PC-9 (cell line): ENCODE data around the gene ZDHHC20. TPM values are rescaled to one million over a fixed set of nuclear protein-coding genes. Genes with fewer than 3 reads are reported as not detected.

Source experiments
- Bru-seq: library from RNA; stranded (reverse); fragments of 400-500 nt; gene quantifications from one replicate; lab custom pipeline; 2021; lab: Mats Ljungman, UMichigan
- BruChase-seq, 2 experiments: library from RNA; stranded (reverse); fragments of 400-500 nt; gene quantifications; one replicate each; lab custom pipeline; 2021; lab: Mats Ljungman, UMichigan
- BruUV-seq: library from RNA; stranded (reverse); fragments of 400-500 nt; replicated peaks from 2 replicates; lab custom pipeline; 2021; lab: Mats Ljungman, UMichigan
- CTCF ChIA-PET: fragments of 300-600 bp; sonication (Branson Sonifier 250); formaldehyde crosslinking; loops from one replicate; lab custom pipeline; 2022; ENCODE audit warnings: antibody characterized with exemption; lab: Charles Lee
- POLR2A ChIA-PET: fragments of 300-600 bp; sonication (Branson Sonifier 250); formaldehyde crosslinking; loops from one replicate; lab custom pipeline; 2022; ENCODE audit warnings: antibody characterized with exemption; ENCODE audit not compliant: unreplicated experiment; lab: Charles Lee
- DNase-seq, 2 experiments: peaks; one replicate each; pipeline versions ENCODE4 v3.0.0 to v3.0.0-alpha.2; 2015 to 2022; ENCODE audit warnings: mixed read lengths in 1 of 2
- H2AFZ ChIP-seq: fragments of 200-600 bp; sonication (generic); 2 replicates; pipeline ENCODE4 v1.8.1; 2017; ENCODE audit warnings: antibody characterized with exemption
- H3F3A ChIP-seq: fragments of 200-600 bp; sonication (generic); 2 replicates; pipeline ENCODE4 v1.8.1; 2017; ENCODE audit warnings: antibody characterized with exemption, mild to moderate bottlenecking, low read depth; ENCODE audit not compliant: insufficient read depth
- H3K27ac ChIP-seq: fragments of 200-600 bp; sonication (generic); 2 replicates; pipeline ENCODE4 v1.6.1; 2016; ENCODE audit warnings: mixed run types
- H3K27me3 ChIP-seq: fragments of 200-600 bp; sonication (generic); 2 replicates; pipeline ENCODE4 v1.6.1; 2016; ENCODE audit warnings: low read depth, mixed run types; ENCODE audit not compliant: insufficient read depth
- H3K36me3 ChIP-seq: fragments of 200-600 bp; sonication (generic); 2 replicates; pipeline ENCODE4 v1.6.1; 2016; ENCODE audit warnings: low read depth, mixed run types
- H3K4me1 ChIP-seq: fragments of 200-600 bp; sonication (generic); replicated peaks from 2 replicates; pipeline ENCODE4 v1.6.1; 2016; ENCODE audit warnings: mixed run types; ENCODE audit not compliant: insufficient read depth
- H3K4me2 ChIP-seq: fragments of 200-600 bp; sonication (generic); 2 replicates; pipeline ENCODE4 v1.6.1; 2017; ENCODE audit warnings: mixed run types
- H3K4me3 ChIP-seq: fragments of 200-600 bp; sonication (generic); 2 replicates; pipeline ENCODE4 v1.6.1; 2016; ENCODE audit warnings: mixed run types
- H3K79me2 ChIP-seq: fragments of 200-600 bp; sonication (generic); 2 replicates; pipeline ENCODE4 v1.6.1; 2017; ENCODE audit warnings: low read depth, mixed run types
- H3K9me2 ChIP-seq: fragments of 200-600 bp; sonication (generic); 2 replicates; pipeline ENCODE4 v1.8.1; 2017; ENCODE audit warnings: mild to moderate bottlenecking; ENCODE audit not compliant: insufficient read depth
- H3K9me3 ChIP-seq: fragments of 200-600 bp; sonication (generic); 2 replicates; pipeline ENCODE4 v1.8.1; 2016; ENCODE audit warnings: low read depth; ENCODE audit not compliant: insufficient read depth
- H4K20me1 ChIP-seq: fragments of 200-600 bp; sonication (generic); 2 replicates; pipeline ENCODE4 v1.8.1; 2017; ENCODE audit not compliant: insufficient read depth
- EZH2 ChIP-seq: fragments of 200-600 bp; sonication (generic); IDR thresholded peaks from 2 replicates; pipeline ENCODE4 v1.8.0; 2017; ENCODE audit warnings: antibody characterized with exemption, low read depth
- intact Hi-C: fragments of 100-400 bp; cut with micrococcal nuclease; formaldehyde crosslinking; loops from one replicate; pipeline ENCODE4 v1.10.0; 2022; ENCODE audit not compliant: unreplicated experiment
- long read RNA-seq: library from polyadenylated mRNA; stranded (forward); transcript quantifications from one replicate; pipeline ENCODE4 v2.0.0, GENCODE V29; 2022
- total RNA-seq: library from RNA; stranded (reverse); gene quantifications from 2 replicates; pipeline ENCODE4 v1.2.3, GENCODE V29; 2021
- TF ChIP-seq, protein P1 (sequence below): fragments of 200-600 bp; sonication (generic); conservative IDR thresholded peaks from 2 replicates; pipeline ENCODE4 v1.6.1; 2017; ENCODE audit warnings: mixed run types, antibody characterized with exemption, mild to moderate bottlenecking, moderate library complexity

Gene ZDHHC20, protein sequence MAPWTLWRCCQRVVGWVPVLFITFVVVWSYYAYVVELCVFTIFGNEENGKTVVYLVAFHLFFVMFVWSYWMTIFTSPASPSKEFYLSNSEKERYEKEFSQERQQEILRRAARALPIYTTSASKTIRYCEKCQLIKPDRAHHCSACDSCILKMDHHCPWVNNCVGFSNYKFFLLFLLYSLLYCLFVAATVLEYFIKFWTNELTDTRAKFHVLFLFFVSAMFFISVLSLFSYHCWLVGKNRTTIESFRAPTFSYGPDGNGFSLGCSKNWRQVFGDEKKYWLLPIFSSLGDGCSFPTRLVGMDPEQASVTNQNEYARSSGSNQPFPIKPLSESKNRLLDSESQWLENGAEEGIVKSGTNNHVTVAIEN
- total RNA-seq (31.9 and 47.5 TPM in 2 replicates), Bru-seq, nascent RNA (percentile 83 among the genes with signal in this experiment), BruChase-seq, experiment 1, labeled RNA remaining after a 2-hour chase (percentile 81 among the genes with signal in this experiment), BruChase-seq, experiment 2, labeled RNA remaining after a 6-hour chase (percentile 83 among the genes with signal in this experiment)
- long read RNA-seq, partial matches to known transcripts = 4 of 9 reads
- long read RNA-seq, other reads (novel, unspliced or antisense) = 5 of 9 reads

DNA sequence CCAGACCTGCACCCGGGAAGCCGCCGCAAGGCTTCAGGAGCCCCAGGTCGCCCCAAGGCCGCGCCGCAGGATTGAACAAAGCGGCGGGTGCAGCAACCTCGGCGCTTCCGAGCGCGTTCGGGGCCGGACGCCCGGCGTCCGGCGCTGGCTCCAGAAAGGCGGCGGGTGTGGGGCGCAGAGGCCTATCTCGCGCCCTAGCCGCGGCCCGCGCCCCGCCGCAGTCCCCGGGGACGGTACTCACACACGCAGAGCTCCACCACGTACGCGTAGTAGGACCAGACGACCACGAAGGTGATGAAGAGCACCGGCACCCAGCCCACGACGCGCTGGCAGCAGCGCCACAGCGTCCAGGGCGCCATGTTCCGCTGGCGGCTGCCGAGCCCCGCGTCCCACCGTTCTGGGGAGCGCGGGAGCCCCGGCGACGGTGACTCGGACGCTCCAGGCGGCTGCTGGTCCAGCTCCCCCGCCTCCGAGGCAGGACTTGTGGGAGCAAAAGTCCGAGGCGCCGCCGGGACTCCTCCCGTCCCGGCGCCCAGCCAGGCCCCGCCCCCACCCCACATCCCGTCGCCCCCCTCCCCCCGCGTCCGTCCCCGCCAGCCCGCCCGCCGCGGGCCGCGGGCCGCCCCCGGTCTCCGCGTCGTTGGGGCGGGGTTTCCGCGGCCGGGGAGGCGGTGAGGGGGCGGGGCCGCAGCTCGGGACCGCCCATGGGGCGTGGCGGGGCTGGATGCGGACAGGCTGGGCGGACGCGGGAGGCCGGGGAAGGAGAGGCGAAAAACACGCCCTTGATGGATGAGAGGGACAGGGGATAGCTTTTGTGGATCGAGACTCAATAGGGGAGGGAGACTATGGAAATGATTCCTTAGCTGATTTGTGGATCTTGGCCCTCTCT lies at the start of gene ZDHHC20:
ZDHHC20 (minus strand) TSS at position 491 of the 889 bp plus-strand sequence; CDS start at position 359, 132 bp downstream.
- H3K36me3 ChIP-seq = no peaks in the 10 kb centered on the region; the same call in 1 of the 2 replicates
- H3F3A ChIP-seq = peaks cover 6% of the 10 kb centered on the region; the same call in 1 of the 2 replicates
- H3K9me2 ChIP-seq = no peaks in the 10 kb centered on the region
- H3K27ac ChIP-seq = peak within 1 kb of the TSS; percentile 60
- ChIA-PET CTCF (interaction anchor here (0.7 kb wide), 1 partner anchor 527 kb away, joined by 3 read pairs; no protein-coding TSS in a partner anchor), POLR2A (interaction anchor here (0.6 kb wide), 1 partner anchor 143 kb away, joined by 3 read pairs; no protein-coding TSS in a partner anchor)
- intact Hi-C loops = loop anchor here (5.0 kb wide), 2 partner anchors 162 to 282 kb away; partner anchors contain the start of genes MRPL57 and SKA3
- peak within 1 kb of the TSS; percentile 91 for H3K4me2 ChIP-seq
- BruUV-seq = no TSS peak
- H3K27me3 ChIP-seq = no peaks in the 10 kb centered on the region
- DNase-seq = peak; percentile 61 to 86
- H3K4me1 ChIP-seq = peaks cover 23% of the 10 kb centered on the region
- H2AFZ ChIP-seq = peak within 1 kb of the TSS; percentile 94
- TF ChIP-seq, protein P1, sequence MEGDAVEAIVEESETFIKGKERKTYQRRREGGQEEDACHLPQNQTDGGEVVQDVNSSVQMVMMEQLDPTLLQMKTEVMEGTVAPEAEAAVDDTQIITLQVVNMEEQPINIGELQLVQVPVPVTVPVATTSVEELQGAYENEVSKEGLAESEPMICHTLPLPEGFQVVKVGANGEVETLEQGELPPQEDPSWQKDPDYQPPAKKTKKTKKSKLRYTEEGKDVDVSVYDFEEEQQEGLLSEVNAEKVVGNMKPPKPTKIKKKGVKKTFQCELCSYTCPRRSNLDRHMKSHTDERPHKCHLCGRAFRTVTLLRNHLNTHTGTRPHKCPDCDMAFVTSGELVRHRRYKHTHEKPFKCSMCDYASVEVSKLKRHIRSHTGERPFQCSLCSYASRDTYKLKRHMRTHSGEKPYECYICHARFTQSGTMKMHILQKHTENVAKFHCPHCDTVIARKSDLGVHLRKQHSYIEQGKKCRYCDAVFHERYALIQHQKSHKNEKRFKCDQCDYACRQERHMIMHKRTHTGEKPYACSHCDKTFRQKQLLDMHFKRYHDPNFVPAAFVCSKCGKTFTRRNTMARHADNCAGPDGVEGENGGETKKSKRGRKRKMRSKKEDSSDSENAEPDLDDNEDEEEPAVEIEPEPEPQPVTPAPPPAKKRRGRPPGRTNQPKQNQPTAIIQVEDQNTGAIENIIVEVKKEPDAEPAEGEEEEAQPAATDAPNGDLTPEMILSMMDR = no peak
- H4K20me1 ChIP-seq = peaks cover 14% of the 10 kb centered on the region; the same call in 1 of the 2 replicates
- H3K9me3 ChIP-seq = no peaks in the 10 kb centered on the region
- peak within 1 kb of the TSS; percentile 82 for H3K4me3 ChIP-seq
- peaks cover 50% of the 10 kb centered on the region for H3K79me2 ChIP-seq

DNA sequence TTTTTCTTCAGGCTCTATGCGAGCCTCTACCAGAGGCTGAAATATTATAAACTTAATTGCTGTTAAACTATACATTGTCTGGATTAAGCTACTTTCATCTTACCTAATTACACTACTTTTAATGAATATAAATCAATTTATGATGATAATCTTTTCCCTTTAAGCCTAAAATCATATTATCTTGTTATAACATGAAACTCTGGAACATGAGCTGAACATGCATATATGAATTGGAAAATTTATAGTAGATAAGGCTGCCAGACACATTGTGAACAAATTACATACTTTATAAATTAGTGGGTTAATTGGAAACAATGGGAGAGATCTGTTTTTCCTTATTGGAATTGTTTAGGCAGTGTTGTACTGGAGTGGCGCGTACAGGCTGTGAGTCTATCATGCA lies 45.3 kb upstream of the ZDHHC20 start:
- no TSS peak for BruUV-seq
- TF ChIP-seq EZH2 = no peak
- TF ChIP-seq, protein P1 = no peak
- ChIA-PET POLR2A (no interaction called here), CTCF (no interaction called here)
- Histone ChIP-seq H2AFZ (no peak overlapping the region), H3K9me3 (no peaks in the 10 kb centered on the region), H3K27me3 (no peaks in the 10 kb centered on the region), H3F3A (no peaks in the 10 kb centered on the region), H3K27ac (no peak overlapping the region), H3K79me2 (no peaks in the 10 kb centered on the region), H3K9me2 (no peaks in the 10 kb centered on the region), H3K36me3 (no peaks in the 10 kb centered on the region; the same call in 1 of the 2 replicates), H3K4me2 (no peak overlapping the region), H3K4me1 (no peaks in the 10 kb centered on the region), H4K20me1 (no peaks in the 10 kb centered on the region), H3K4me3 (no peak overlapping the region)
- no peak for DNase-seq
- intact Hi-C loops = no loop called here

DNA sequence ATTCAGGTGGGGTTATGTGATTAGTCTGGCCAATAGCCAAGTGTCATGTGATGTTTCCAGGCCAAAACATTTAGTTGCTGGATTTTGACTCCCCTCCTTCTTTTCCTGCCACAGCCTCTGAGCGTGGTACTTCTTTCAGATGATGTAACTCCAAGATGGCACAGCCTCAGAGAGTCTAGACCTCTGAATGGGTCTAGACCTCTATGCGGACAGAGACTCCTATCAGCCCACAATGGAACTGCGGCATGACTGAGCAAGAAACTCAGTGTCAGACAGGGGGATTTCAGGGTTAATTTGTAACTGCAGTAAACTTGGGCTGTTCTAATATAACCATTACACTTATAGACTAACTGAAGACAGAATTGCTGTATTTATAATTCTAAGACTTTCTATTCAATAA lies 42.6 kb upstream of the ZDHHC20 start:
- CTCF ChIA-PET = no interaction called here
- BruUV-seq = no TSS peak
- TF ChIP-seq, protein P1 = no peak
- TF ChIP-seq EZH2 = no peak
- no peaks in the 10 kb centered on the region for H3K79me2 ChIP-seq
- H3K4me3 ChIP-seq = no peak overlapping the region
- H3K4me2 ChIP-seq = no peak overlapping the region
- no peaks in the 10 kb centered on the region for H3K9me2 ChIP-seq
- no peaks in the 10 kb centered on the region for H3F3A ChIP-seq
- POLR2A ChIA-PET = no interaction called here
- no peak for DNase-seq
- no peaks in the 10 kb centered on the region for H3K27me3 ChIP-seq
- no peak overlapping the region for H2AFZ ChIP-seq
- intact Hi-C loops = no loop called here
- H3K9me3 ChIP-seq = no peaks in the 10 kb centered on the region
- no peaks in the 10 kb centered on the region for H3K4me1 ChIP-seq
- H3K36me3 ChIP-seq = no peaks in the 10 kb centered on the region
- H3K27ac ChIP-seq = no peak overlapping the region
- no peaks in the 10 kb centered on the region for H4K20me1 ChIP-seq
